Tibial nerve (tissue), 4 donors: ENCODE data around the gene ABCA6. TPM values are rescaled to one million over a fixed set of nuclear protein-coding genes. Genes with fewer than 3 reads are reported as not detected.
A peak's percentile ranks its signal among the peaks of the same experiment; 100 is the strongest.

Source experiments
- DNase-seq, 2 donors: peaks; one replicate each; pipeline ENCODE4 v3.0.0-alpha.2; 2019; ENCODE audit warnings: low spot score in 2 of 2
- H3K27ac ChIP-seq, 4 donors: fragments of 200-600 bp; sonication (generic) in 3 of 4; one replicate each; pipeline ENCODE4 v1.5.1; 2017 to 2019; ENCODE audit warnings: mild to moderate bottlenecking in 1 of 4
- H3K27me3 ChIP-seq, 2 donors: fragments of 200-600 bp; sonication (generic) in 1 of 2; one replicate each; pipeline versions ENCODE4 v1.5.1 to v1.6.0; 2017 to 2019
- H3K36me3 ChIP-seq, 3 donors: fragments of 200-600 bp; sonication (generic); one replicate each; pipeline ENCODE4 v1.5.1; 2018 to 2019
- H3K4me1 ChIP-seq, 4 donors: fragments of 200-600 bp; sonication (generic) in 3 of 4; one replicate each; pipeline ENCODE4 v1.5.1; 2017 to 2019
- H3K4me3 ChIP-seq, 4 donors: fragments of 200-600 bp; sonication (generic) in 3 of 4; one replicate each; pipeline ENCODE4 v1.5.1; 2017 to 2019; ENCODE audit warnings: mild to moderate bottlenecking in 1 of 4, moderate library complexity in 1 of 4
- H3K9me3 ChIP-seq, 4 donors: fragments of 200-600 bp; sonication (generic) in 3 of 4; one replicate each; pipeline ENCODE4 v1.5.1; 2017 to 2019
- CTCF ChIP-seq, 5 experiments: fragments of 200-600 bp in 3 of 5; fragments of 450-650 bp in 2 of 5; sonication (generic) in 3 of 5; IDR thresholded peaks; one replicate each; pipeline ENCODE4 v1.5.1; 2016 to 2019; ENCODE audit warnings: antibody characterized with exemption in 5 of 5, mild to moderate bottlenecking in 3 of 5, moderate library complexity in 2 of 5
- EP300 ChIP-seq, 2 donors: sonication (generic); formaldehyde crosslinking; IDR thresholded peaks; one replicate each; pipeline ENCODE4 v1.6.1; 2017; ENCODE audit warnings: antibody characterized with exemption in 2 of 2, mild to moderate bottlenecking in 1 of 2
- POLR2A ChIP-seq, 2 donors: fragments of 450-650 bp; IDR thresholded peaks; one replicate each; pipeline ENCODE4 v1.6.1; 2017; ENCODE audit warnings: antibody characterized with exemption in 2 of 2, mild to moderate bottlenecking in 2 of 2, moderate library complexity in 2 of 2
- WGBS, 2 donors: methylation state at CpG; one replicate each; pipeline ENCODE4 v1.1.5; 2018; 5-methylcytosine and 5-hydroxymethylcytosine counted together
- total RNA-seq, 4 donors: library from RNA; depleted of rRNA; stranded (reverse); fragments of >200 nt; gene quantifications; one replicate each; pipeline ENCODE4 v1.1.0, GENCODE V29; 2016

ABCA6 gene
- total RNA-seq, 4 donors from 2014 or later, result 218 to 308 (median 279) TPM

GRCh38 chr17:69098625-69099024 is 43.1 kb downstream of the ABCA6 start:
- peaks cover 0 to 8% (median 2%) of the 10 kb centered on the region in 4 donors for H3K4me1 ChIP-seq
- no peak for TF ChIP-seq EP300 (IDR thresholded peaks at IDR 0.05)
- TF ChIP-seq CTCF (IDR thresholded peaks at IDR 0.05), result no peak
- TF ChIP-seq POLR2A (IDR thresholded peaks at IDR 0.05), result no peak
- H3K27ac ChIP-seq, result no peak overlapping the region
- no peaks in the 10 kb centered on the region for H3K27me3 ChIP-seq
- DNase-seq, result no peak
- no peak overlapping the region for H3K4me3 ChIP-seq
- no peaks in the 10 kb centered on the region for H3K9me3 ChIP-seq
- WGBS, 2 donors, result 89 to 90% methylated on average over 4 of the region's 4 CpGs
- peaks cover 0 to 81% (median 0%) of the 10 kb centered on the region in 3 donors for H3K36me3 ChIP-seq

- TF ChIP-seq EP300 (IDR thresholded peaks at IDR 0.05) (no peak), CTCF (IDR thresholded peaks at IDR 0.05) (no peak), POLR2A (IDR thresholded peaks at IDR 0.05) (no peak)
- H3K27ac ChIP-seq, result no peak overlapping the region
- WGBS, 2 donors, result 70 to 86% methylated on average over 1 of the region's 1 CpG
- peaks cover 0 to 10% (median 3%) of the 10 kb centered on the region in 4 donors for H3K4me1 ChIP-seq
- no peaks in the 10 kb centered on the region for H3K27me3 ChIP-seq
- no peaks in the 10 kb centered on the region for H3K9me3 ChIP-seq
- H3K36me3 ChIP-seq, result peaks cover 0 to 72% (median 0%) of the 10 kb centered on the region in 3 donors
- no peak overlapping the region for H3K4me3 ChIP-seq
- no peak for DNase-seq
These were observed 45.2 kb downstream of the ABCA6 start for GRCh38 chr17:69096541-69096940.

- Histone ChIP-seq H3K27ac (no peak overlapping the region), H3K36me3 (peaks cover 0 to 68% (median 0%) of the 10 kb centered on the region in 3 donors), H3K4me3 (no peak overlapping the region), H3K9me3 (no peaks in the 10 kb centered on the region), H3K27me3 (no peaks in the 10 kb centered on the region), H3K4me1 (peaks cover 0 to 10% (median 3%) of the 10 kb centered on the region in 4 donors)
- 61 to 68% methylated on average over 2 of the region's 2 CpGs for WGBS, 2 donors
- DNase-seq, result no peak
- TF ChIP-seq EP300 (IDR thresholded peaks at IDR 0.05), result no peak
- no peak for TF ChIP-seq POLR2A (IDR thresholded peaks at IDR 0.05)
- no peak for TF ChIP-seq CTCF (IDR thresholded peaks at IDR 0.05)
These were observed 47.7 kb downstream of the ABCA6 start for GRCh38 chr17:69093995-69094394.

GRCh38 chr17:69093279-69093789 is 48.4 kb downstream of the ABCA6 start:
- H3K27ac ChIP-seq, result peak overlapping the region in 1 of 4 donors; percentile 8
- WGBS, 2 donors, result 24 to 28% methylated on average over 8 of the region's 8 CpGs

More at GRCh38 chr17:69093279-69093789, 48.4 kb downstream of the ABCA6 start:
- no peak for DNase-seq
- peak in 1 of 2 donors; percentile 56 for TF ChIP-seq EP300 (IDR thresholded peaks at IDR 0.05)
- TF ChIP-seq POLR2A (IDR thresholded peaks at IDR 0.05), result no peak
- TF ChIP-seq CTCF (IDR thresholded peaks at IDR 0.05), result no peak
- Histone ChIP-seq H3K36me3 (peaks cover 0 to 73% (median 0%) of the 10 kb centered on the region in 3 donors), H3K4me1 (peaks cover 0 to 10% (median 3%) of the 10 kb centered on the region in 4 donors), H3K4me3 (peak overlapping the region in 1 of 4 donors; percentile 4), H3K27me3 (no peaks in the 10 kb centered on the region), H3K9me3 (no peaks in the 10 kb centered on the region)
